Astrocyte of the cerebellum (primary cell): ENCODE measurements around the gene DMKN.

Experiments used
- DNase-seq: peaks from one replicate; pipeline ENCODE4 v3.0.0-alpha.2; 2011; ENCODE audit warnings: low read depth
- H3K4me3 ChIP-seq: 2 replicates; pipeline ENCODE4 v1.5.1; 2011; ENCODE audit warnings: mild to moderate bottlenecking, low read depth, low read length, moderate library complexity
- in situ Hi-C: cut with HindIII; loops from 2 replicates; pipeline ENCODE4 v1.10.0; 2017; ENCODE audit warnings: low sequenced_read_pairs
- TF ChIP-seq, protein P1 (sequence below): IDR thresholded peaks from 2 replicates; pipeline ENCODE4 v1.5.1; 2012; ENCODE audit warnings: low read length, low read depth, moderate library complexity, mild to moderate bottlenecking; ENCODE audit errors: missing control alignments

Gene DMKN

DNA sequence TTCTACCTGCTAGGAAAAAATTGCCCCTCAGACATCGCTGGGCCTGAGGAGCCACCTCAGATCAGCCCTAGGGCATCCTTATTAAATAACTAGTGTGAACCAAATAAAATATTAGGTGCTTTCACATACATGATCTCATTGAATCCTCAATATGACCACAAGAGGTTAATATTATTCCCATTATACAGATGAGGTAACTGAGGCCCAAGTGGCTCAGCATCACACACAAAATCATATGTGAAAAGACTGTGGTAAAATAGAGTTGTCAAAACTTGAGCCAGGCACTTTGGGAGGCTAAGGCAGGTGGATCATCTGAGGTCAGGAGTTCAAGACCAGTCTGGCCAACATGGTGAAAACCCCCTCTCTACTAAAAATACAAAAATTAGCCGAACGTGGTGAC, 2.9 kb upstream of the DMKN start:
- H3K4me3 ChIP-seq = no peak overlapping the region
- TF ChIP-seq, protein P1, sequence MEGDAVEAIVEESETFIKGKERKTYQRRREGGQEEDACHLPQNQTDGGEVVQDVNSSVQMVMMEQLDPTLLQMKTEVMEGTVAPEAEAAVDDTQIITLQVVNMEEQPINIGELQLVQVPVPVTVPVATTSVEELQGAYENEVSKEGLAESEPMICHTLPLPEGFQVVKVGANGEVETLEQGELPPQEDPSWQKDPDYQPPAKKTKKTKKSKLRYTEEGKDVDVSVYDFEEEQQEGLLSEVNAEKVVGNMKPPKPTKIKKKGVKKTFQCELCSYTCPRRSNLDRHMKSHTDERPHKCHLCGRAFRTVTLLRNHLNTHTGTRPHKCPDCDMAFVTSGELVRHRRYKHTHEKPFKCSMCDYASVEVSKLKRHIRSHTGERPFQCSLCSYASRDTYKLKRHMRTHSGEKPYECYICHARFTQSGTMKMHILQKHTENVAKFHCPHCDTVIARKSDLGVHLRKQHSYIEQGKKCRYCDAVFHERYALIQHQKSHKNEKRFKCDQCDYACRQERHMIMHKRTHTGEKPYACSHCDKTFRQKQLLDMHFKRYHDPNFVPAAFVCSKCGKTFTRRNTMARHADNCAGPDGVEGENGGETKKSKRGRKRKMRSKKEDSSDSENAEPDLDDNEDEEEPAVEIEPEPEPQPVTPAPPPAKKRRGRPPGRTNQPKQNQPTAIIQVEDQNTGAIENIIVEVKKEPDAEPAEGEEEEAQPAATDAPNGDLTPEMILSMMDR = no peak
- in situ Hi-C loops = no loop called here
- no peak for DNase-seq

DNA sequence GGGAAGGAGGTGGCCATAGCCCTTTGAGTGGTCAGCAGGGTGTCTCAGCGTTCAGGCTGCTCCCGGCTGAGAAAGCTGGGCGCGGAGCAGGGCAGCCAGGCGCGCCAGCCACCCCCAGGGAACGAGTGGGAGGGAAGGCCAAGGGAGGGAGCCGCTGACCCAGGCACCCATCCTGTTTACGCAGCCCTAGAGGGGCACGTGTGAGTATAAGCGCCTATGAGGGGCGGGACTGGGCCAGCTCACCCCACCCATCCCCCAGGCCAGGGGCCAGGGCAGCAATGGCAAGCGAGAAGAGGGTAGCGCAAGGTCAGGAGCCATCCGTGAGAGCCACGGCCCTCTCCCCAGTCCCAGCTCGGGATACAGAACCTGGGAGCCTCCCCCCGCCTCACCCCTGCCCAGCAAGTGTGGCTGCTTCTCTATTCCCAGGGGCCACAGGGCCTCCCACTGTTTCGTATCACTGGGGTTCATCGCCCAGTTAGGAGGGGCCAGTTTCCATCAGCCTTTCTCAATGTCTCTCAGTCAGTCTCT, 897 bp upstream of the DMKN start:
- no peak for DNase-seq
- TF ChIP-seq, protein P1 = no peak
- in situ Hi-C loops = no loop called here
- H3K4me3 ChIP-seq = no peak overlapping the region

DNA sequence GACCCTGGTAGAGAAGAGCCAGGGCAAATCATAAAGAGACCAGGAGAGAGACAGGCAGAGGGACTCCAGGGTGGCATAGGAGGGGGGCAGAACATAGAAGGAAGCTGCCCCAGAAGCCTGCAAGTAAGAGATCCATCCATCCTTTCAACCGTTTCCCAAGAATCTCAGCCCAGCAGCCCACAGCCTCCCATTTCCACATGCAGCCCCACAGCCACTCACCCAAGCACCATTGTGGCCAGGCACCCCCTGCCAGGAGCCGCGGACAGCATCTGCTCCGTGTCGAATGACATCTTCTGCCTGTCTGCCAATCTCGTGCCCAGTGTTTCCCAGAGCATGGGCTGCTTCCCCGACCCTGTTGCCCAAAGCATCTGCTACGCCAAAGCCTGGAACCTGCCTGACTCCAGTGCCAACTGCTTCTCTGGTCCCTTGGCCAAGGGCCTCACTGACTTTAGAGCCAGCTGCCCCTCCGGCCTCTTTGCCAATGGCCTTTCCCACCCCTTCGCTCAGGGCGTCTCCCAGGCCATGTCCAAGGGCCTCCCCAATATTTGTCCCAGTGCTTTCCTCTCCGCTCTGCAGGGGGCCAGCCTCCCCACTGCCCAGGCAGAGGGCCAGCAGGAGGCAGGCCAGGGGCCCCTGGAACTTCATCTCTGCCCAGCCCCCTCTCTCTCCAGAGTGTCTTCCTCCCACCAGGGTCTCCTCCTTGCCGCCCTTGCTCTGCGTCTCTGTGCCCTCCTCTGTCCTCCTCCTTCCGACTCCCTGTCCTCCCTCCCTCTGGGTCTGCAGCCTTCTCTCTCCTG, 420 bp downstream of the DMKN start:
- no peak for DNase-seq
- in situ Hi-C loops = no loop called here
- H3K4me3 ChIP-seq = no peak overlapping the region
- TF ChIP-seq, protein P1 = no peak

DNA sequence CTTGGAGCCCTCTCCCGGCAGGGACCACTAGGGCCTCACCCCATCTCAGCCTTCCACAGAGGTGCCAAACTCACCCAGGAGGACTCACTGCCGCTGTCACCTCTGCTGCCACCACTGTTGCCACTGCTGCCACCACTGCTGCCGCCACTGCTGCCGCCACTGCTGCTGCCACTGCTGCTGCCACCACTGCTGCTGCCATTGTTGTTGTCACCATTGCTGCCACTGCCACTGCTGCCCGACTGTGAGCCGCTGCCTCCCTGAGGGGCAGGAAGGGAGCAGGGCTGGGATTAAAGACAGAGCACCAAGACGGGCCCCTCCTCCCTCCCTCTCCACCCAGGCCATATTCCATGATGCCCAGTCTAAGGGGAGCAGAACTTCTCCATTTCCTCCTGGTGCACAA, 2.1 kb downstream of the DMKN start:
- no peak for DNase-seq
- H3K4me3 ChIP-seq = no peak overlapping the region
- in situ Hi-C loops = no loop called here
- TF ChIP-seq, protein P1 = no peak

DNA sequence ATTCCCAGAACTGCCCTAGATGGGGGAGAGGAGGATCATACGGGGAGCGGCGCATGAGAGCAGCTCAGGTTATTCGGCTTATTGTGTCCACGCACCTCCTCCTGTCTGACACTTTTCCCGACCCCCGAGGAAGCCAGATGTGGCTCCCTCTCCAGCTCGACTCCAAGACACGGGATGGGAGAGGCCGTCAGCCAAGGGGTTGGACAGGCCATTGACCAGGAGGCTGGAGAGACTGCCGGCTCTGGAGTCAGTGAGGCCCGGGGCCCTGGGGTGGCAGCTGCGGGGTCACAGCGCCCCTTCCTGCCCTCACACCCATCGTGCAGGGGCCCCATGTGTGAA, 2.9 kb downstream of the DMKN start:
- in situ Hi-C loops = no loop called here
- no peak overlapping the region for H3K4me3 ChIP-seq
- no peak for DNase-seq
- TF ChIP-seq, protein P1 = no peak

DNA sequence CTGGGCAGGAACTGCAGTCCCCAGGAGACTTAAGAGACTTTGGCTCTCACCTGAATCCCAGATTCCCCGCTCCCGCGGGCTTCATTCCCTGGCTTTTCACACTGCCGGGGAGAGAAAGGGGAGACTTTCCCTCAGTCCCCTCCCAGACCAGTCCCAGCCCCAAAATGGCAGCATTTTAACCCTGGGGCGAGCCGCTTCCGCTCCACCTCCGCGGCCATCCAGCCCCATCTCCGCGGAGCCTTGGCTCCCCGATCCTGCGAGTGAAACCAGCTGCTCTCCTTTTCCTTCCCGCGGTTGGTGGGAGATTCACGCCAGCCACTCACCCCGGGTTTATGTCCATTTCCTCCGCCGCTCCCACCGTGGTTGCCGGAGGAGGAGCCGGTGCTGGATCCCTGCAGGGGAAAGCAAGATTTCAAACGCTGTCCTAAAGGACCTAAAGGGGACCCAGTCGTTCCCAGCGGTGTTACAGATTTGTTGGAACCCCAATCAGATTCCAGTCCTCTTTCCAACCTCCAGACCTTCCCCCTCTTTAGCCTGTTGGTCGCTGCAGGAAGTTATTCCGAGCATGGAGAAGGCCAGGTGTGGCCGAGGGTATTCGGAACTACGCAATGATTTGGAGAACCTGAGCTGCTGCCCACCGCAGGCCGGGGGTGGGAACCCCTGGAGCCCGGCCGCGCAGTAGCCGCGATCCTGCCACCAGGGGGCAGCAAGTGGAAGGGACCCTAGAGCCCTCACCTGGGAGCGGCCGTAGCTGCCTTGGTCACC, 3.4 kb downstream of the DMKN start:
- in situ Hi-C loops = loop anchor here (5.0 kb wide), 1 partner anchor 158 kb away; no protein-coding TSS in a partner anchor
- H3K4me3 ChIP-seq = peak overlapping the region; percentile 13
- TF ChIP-seq, protein P1 = peak; percentile 85
- DNase-seq = no peak
